Femur (tissue), 1 donor: ENCODE measurements around the gene COLGALT1.

Experiments
- DNase-seq: peaks from one replicate; pipeline ENCODE4 v3.0.0-alpha.2; 2017

The COLGALT1 gene

GRCh38 chr19:17625980-17626379, 70.5 kb downstream of the COLGALT1 start:
- DNase-seq: no peak

GRCh38 chr19:17626456-17627015, 71.1 kb downstream of the COLGALT1 start:
- no peak for DNase-seq

GRCh38 chr19:17627161-17627560, 71.7 kb downstream of the COLGALT1 start:
- DNase-seq: no peak

- no peak for DNase-seq
These were observed 72.5 kb downstream of the COLGALT1 start for GRCh38 chr19:17627921-17628320.

GRCh38 chr19:17629760-17630159, 74.3 kb downstream of the COLGALT1 start:
- no peak for DNase-seq

GRCh38 chr19:17632577-17632976, 77.1 kb downstream of the COLGALT1 start:
- DNase-seq: no peak
